ENCODE data around the gene GRIA2. TPM values are rescaled to one million over a fixed set of nuclear protein-coding genes. Genes with fewer than 3 reads are reported as not detected.

The GRIA2 gene
- total and polyA plus RNA-seq, 4 donors: 0.28 TPM; not detected in 3

DNA sequence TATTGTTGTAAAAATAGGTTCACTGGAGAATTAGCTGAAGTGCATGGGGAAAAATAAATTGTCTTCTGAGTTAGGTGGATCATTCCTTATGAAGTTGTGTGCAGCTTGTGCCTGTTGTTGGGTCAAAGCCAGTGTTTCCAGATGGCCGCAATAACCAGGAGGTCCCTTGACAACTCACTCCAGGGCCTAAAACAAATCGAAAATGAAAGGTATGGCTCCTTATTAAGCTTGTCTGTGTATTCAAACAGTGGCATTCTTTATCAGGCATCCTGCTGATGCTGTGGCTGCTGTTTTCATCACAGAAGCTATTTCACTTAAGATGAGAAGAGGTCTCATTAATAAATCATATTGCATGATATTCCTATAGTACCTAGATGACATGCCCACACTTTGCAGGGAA is 80.2 kb downstream of the GRIA2 start:
- Histone ChIP-seq H3K9me3 (ENCODE audit: control insufficient read depth in 4 of 4, low read length in 3 of 4) (no peaks in the 10 kb centered on the region), H3K27ac (ENCODE audit: low read depth in 1 of 2, low read length in 2 of 2) (no peak overlapping the region), H3K27me3 (ENCODE audit: control insufficient read depth in 4 of 4, insufficient read depth in 4 of 4, low read length in 3 of 4) (no peaks in the 10 kb centered on the region), H3K4me1 (ENCODE audit: control insufficient read depth in 4 of 4, insufficient read depth in 4 of 4, low read length in 3 of 4) (no peaks in the 10 kb centered on the region), H3K4me3 (ENCODE audit: low read depth in 1 of 3, low read length in 3 of 3) (no peak overlapping the region), H3K36me3 (ENCODE audit: control insufficient read depth in 4 of 4, insufficient read depth in 3 of 4, low read depth in 1 of 4, low read length in 3 of 4) (no peaks in the 10 kb centered on the region), H3K9ac (ENCODE audit: low read depth in 1 of 2, low read length in 2 of 2) (no peak overlapping the region)
- WGBS: 60% methylated on average over 2 of the region's 2 CpGs
- DNase-seq (ENCODE audit: low spot score): no peak
- TF ChIP-seq HNF4G (IDR thresholded peaks at IDR 0.05): no peak
- TF ChIP-seq HNF4A (conservative IDR thresholded peaks at IDR 0.05): no peak
- TF ChIP-seq, protein P1, sequence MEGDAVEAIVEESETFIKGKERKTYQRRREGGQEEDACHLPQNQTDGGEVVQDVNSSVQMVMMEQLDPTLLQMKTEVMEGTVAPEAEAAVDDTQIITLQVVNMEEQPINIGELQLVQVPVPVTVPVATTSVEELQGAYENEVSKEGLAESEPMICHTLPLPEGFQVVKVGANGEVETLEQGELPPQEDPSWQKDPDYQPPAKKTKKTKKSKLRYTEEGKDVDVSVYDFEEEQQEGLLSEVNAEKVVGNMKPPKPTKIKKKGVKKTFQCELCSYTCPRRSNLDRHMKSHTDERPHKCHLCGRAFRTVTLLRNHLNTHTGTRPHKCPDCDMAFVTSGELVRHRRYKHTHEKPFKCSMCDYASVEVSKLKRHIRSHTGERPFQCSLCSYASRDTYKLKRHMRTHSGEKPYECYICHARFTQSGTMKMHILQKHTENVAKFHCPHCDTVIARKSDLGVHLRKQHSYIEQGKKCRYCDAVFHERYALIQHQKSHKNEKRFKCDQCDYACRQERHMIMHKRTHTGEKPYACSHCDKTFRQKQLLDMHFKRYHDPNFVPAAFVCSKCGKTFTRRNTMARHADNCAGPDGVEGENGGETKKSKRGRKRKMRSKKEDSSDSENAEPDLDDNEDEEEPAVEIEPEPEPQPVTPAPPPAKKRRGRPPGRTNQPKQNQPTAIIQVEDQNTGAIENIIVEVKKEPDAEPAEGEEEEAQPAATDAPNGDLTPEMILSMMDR (IDR thresholded peaks at IDR 0.05; ENCODE audit: low read depth, low read length, missing input control): no peak

DNA sequence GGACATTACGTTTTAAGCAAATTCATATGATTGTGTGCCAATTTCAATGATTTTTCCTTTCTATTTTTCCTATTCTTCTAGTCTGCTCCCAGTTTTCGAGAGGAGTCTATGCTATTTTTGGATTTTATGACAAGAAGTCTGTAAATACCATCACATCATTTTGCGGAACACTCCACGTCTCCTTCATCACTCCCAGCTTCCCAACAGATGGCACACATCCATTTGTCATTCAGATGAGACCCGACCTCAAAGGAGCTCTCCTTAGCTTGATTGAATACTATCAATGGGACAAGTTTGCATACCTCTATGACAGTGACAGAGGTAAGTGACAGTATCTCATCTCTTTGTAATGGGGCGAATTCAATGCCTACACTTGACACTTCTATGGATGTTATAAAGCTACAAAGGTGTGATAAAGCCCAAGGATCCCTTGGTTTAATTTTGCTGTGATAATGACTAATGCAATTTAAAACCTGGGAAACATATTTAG is 83.0 kb downstream of the GRIA2 start:
- no peaks in the 10 kb centered on the region for H3K4me1 ChIP-seq (ENCODE audit: control insufficient read depth in 4 of 4, insufficient read depth in 4 of 4, low read length in 3 of 4)
- no peak for TF ChIP-seq GABPA (IDR thresholded peaks at IDR 0.05 in 1 of 2, conservative IDR thresholded peaks at IDR 0.05 in 1 of 2)
- no peak for TF ChIP-seq HNF4A (conservative IDR thresholded peaks at IDR 0.05)
- TF ChIP-seq HNF4G (IDR thresholded peaks at IDR 0.05): no peak
- no peak for TF ChIP-seq SP1 (IDR thresholded peaks at IDR 0.05)
- TF ChIP-seq FOXA1 (IDR thresholded peaks at IDR 0.05): no peak
- TF ChIP-seq, protein P1 (IDR thresholded peaks at IDR 0.05; ENCODE audit: low read depth, low read length, missing input control): no peak
- TF ChIP-seq, protein P2, sequence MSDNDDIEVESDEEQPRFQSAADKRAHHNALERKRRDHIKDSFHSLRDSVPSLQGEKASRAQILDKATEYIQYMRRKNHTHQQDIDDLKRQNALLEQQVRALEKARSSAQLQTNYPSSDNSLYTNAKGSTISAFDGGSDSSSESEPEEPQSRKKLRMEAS (IDR thresholded peaks at IDR 0.05): no peak
- TF ChIP-seq JUND (IDR thresholded peaks at IDR 0.05): no peak
- no peak for TF ChIP-seq FOXA2 (IDR thresholded peaks at IDR 0.05)
- no peak for TF ChIP-seq EGR1 (IDR thresholded peaks at IDR 0.05; ENCODE audit: low read depth in 2 of 2)
- no peak for TF ChIP-seq RXRA (IDR thresholded peaks at IDR 0.05)
- no peak for TF ChIP-seq YY1 (IDR thresholded peaks at IDR 0.05)
- TF ChIP-seq TAF1 (conservative IDR thresholded peaks at IDR 0.05): no peak
- no peak overlapping the region for H3K4me3 ChIP-seq (ENCODE audit: low read depth in 1 of 3, low read length in 3 of 3)
- 52% methylated on average over 6 of the region's 6 CpGs for WGBS
- no peak for DNase-seq (ENCODE audit: low spot score)
- no peaks in the 10 kb centered on the region for H3K9me3 ChIP-seq (ENCODE audit: control insufficient read depth in 4 of 4, low read length in 3 of 4)
- H3K9ac ChIP-seq (ENCODE audit: low read depth in 1 of 2, low read length in 2 of 2): no peak overlapping the region
- H3K27me3 ChIP-seq (ENCODE audit: control insufficient read depth in 4 of 4, insufficient read depth in 4 of 4, low read length in 3 of 4): no peaks in the 10 kb centered on the region
- no peaks in the 10 kb centered on the region for H3K36me3 ChIP-seq (ENCODE audit: control insufficient read depth in 4 of 4, insufficient read depth in 3 of 4, low read depth in 1 of 4, low read length in 3 of 4)
- no peak overlapping the region for H3K27ac ChIP-seq (ENCODE audit: low read depth in 1 of 2, low read length in 2 of 2)

DNA sequence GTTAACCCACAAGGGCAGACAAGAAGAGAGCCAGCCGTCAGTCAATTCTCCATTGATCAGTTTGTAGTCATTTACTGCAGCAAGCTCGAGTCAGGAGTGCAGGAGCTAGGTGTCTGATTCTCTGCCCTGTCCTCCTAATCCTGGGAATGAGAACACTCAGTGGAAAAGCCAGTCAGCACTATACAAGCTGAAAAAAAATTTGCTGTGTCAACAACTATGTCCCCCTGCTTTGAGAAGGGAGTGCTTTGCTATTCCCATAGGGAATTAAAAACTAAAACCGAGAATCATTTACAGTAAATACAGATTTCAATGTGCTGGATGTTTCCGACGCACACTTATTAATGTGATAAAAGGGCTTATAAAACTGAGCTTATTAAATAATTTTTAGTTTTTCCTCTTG is 84.2 kb downstream of the GRIA2 start:
- no peak overlapping the region for H3K9ac ChIP-seq (ENCODE audit: low read depth in 1 of 2, low read length in 2 of 2)
- DNase-seq (ENCODE audit: low spot score): no peak
- H3K9me3 ChIP-seq (ENCODE audit: control insufficient read depth in 4 of 4, low read length in 3 of 4): no peaks in the 10 kb centered on the region
- no peaks in the 10 kb centered on the region for H3K4me1 ChIP-seq (ENCODE audit: control insufficient read depth in 4 of 4, insufficient read depth in 4 of 4, low read length in 3 of 4)
- WGBS: 71% methylated on average over 5 of the region's 5 CpGs
- H3K27me3 ChIP-seq (ENCODE audit: control insufficient read depth in 4 of 4, insufficient read depth in 4 of 4, low read length in 3 of 4): no peaks in the 10 kb centered on the region
- H3K36me3 ChIP-seq (ENCODE audit: control insufficient read depth in 4 of 4, insufficient read depth in 3 of 4, low read depth in 1 of 4, low read length in 3 of 4): no peaks in the 10 kb centered on the region
- TF ChIP-seq NR2F2 (IDR thresholded peaks at IDR 0.05) (no peak), FOXA2 (IDR thresholded peaks at IDR 0.05) (no peak), SP1 (IDR thresholded peaks at IDR 0.05) (no peak), HNF4A (conservative IDR thresholded peaks at IDR 0.05) (no peak), TAF1 (conservative IDR thresholded peaks at IDR 0.05) (no peak), HNF4G (IDR thresholded peaks at IDR 0.05) (no peak)
- TF ChIP-seq, protein P3, sequence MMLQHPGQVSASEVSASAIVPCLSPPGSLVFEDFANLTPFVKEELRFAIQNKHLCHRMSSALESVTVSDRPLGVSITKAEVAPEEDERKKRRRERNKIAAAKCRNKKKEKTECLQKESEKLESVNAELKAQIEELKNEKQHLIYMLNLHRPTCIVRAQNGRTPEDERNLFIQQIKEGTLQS (IDR thresholded peaks at IDR 0.05): no peak
- H3K4me3 ChIP-seq (ENCODE audit: low read depth in 1 of 3, low read length in 3 of 3): no peak overlapping the region
- H3K27ac ChIP-seq (ENCODE audit: low read depth in 1 of 2, low read length in 2 of 2): no peak overlapping the region
